Measurements from ENCODE around the gene MAPK1IP1L. TPM values are rescaled to one million over a fixed set of nuclear protein-coding genes. Genes with fewer than 3 reads are reported as not detected.
A peak's percentile ranks its signal among the peaks of the same experiment; 100 is the strongest.

The MAPK1IP1L gene
- total and polyA plus RNA-seq, 2 of the 8 experiments (the other 6 are each of a cell fraction or from before 2014, with no cell fraction given): 111 to 228 TPM

DNA sequence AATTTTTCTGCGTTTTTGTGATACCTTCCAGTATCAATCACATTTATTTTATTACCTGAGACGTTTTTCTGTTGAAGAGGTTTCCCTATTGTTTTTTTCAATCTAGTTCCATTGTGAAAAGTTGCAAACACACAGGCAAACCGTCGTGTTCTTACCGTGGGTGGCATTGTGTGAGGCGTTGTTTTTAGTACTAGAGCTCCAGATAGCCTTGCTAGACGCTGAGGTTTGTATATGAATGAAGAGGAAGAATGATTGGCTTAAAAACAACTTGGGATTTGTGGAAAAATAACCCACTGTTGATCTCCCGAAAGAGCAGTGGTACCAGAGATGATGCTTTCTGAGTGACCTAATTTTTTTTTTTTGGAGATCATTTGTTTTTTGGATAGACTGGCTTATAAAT, 23.4 kb upstream of the MAPK1IP1L start:
- H3K4ac ChIP-seq (replicated peaks; ENCODE audit: insufficient read length, low read depth, low read length): no peak overlapping the region
- H3K27me3 ChIP-seq (replicated peaks in 1 of 4; ENCODE audit: control insufficient read depth in 3 of 4, extremely low read depth in 1 of 4, insufficient read depth in 3 of 4, low read length in 3 of 4): no peaks in the 10 kb centered on the region
- peaks cover 0 to 20% (median 7%) of the 10 kb centered on the region in 4 experiments; a peak in 4 of 8 replicates for H3K36me3 ChIP-seq (ENCODE audit: control insufficient read depth in 2 of 4, insufficient read depth in 4 of 4, low read length in 3 of 4)
- no peak overlapping the region for H2BK120ac ChIP-seq (replicated peaks; ENCODE audit: low read depth, low read length)
- no peak overlapping the region for H2BK12ac ChIP-seq (ENCODE audit: low read depth, low read length)
- H3K27ac ChIP-seq (ENCODE audit: low read depth, low read length): peak overlapping the region; percentile 97; the same call in 1 of the 2 replicates
- H3K4me2 ChIP-seq (ENCODE audit: insufficient read depth in 1 of 2, low read depth in 2 of 2, low read length in 2 of 2): peak overlapping the region; percentile 70 to 97
- H3K79me2 ChIP-seq (ENCODE audit: control insufficient read depth in 1 of 2, insufficient read depth in 2 of 2, low read length in 2 of 2): peaks cover 18 to 82% of the 10 kb centered on the region in 2 experiments; a peak in 3 of 4 replicates
- H3K4me1 ChIP-seq (replicated peaks in 1 of 4; ENCODE audit: control insufficient read depth in 3 of 4, insufficient read depth in 4 of 4, low read length in 3 of 4): peaks cover 0 to 10% (median 1%) of the 10 kb centered on the region in 4 experiments; a peak in 3 of 7 replicates
- FAIRE-seq: no peak
- H4K8ac ChIP-seq (ENCODE audit: extremely low read depth, insufficient read depth, low read length): no peak overlapping the region
- H4K20me1 ChIP-seq (replicated peaks in 1 of 2; ENCODE audit: control insufficient read depth in 1 of 2, insufficient read depth in 2 of 2, low read length in 2 of 2): no peaks in the 10 kb centered on the region
- H2AFZ ChIP-seq (ENCODE audit: low read length): no peak overlapping the region
- 7% methylated on average over 8 of the region's 8 CpGs; no CpG with 5 or more reads in 1 of the 2 experiments for WGBS, 2 experiments (ENCODE audit: extremely low coverage in 1 of 2, insufficient coverage in 1 of 2, insufficient read length in 1 of 2, insufficient replicate concordance in 2 of 2, low coverage in 1 of 2, low lambda C conversion rate in 2 of 2, missing lambda C conversion rate in 1 of 2)
- peak overlapping the region; percentile 78 for H4K5ac ChIP-seq (ENCODE audit: insufficient read length, low read depth, low read length)
- H2BK5ac ChIP-seq (ENCODE audit: low read depth, low read length): no peak overlapping the region
- H2BK15ac ChIP-seq (ENCODE audit: low read length): no peak overlapping the region
- no peak overlapping the region for H3K56ac ChIP-seq (replicated peaks; ENCODE audit: insufficient read length, low read depth, low read length)
- no peak overlapping the region for H3K18ac ChIP-seq (ENCODE audit: extremely low read depth, low read length)
- ChIA-PET CTCF (ENCODE audit: partially characterized antibody) (interaction anchor here (0.5 to 2.9 kb wide), 5 partner anchors 12 to 410 kb away, joined by 3 to 22 read pairs (median 4); partner anchors contain the start of gene MAPK1IP1L), POLR2A (ENCODE audit: partially characterized antibody) (interaction anchor here (0.7 to 8.5 kb wide), 5 partner anchors 25 to 195 kb away, joined by 4 to 101 read pairs (median 7); partner anchors contain the start of gene MAPK1IP1L)
- H3K23me2 ChIP-seq (ENCODE audit: low read depth, low read length): peaks cover 7% of the 10 kb centered on the region
- H3K14ac ChIP-seq (ENCODE audit: insufficient read length): no peak overlapping the region
- no peak overlapping the region for H2AK5ac ChIP-seq (ENCODE audit: low read depth, low read length)
- no peak overlapping the region for H2BK20ac ChIP-seq (ENCODE audit: low read length)
- no peaks in the 10 kb centered on the region for H3K79me1 ChIP-seq (ENCODE audit: low read depth, low read length)
- peak overlapping the region; percentile 89 to 96 (median 94) for H3K4me3 ChIP-seq (ENCODE audit: extremely low read depth in 1 of 4, insufficient read depth in 2 of 4, low read depth in 3 of 4, low read length in 4 of 4)
- DNase-seq (ENCODE audit: low read depth in 1 of 2, low spot score in 2 of 2): no peak
- H3K23ac ChIP-seq (ENCODE audit: insufficient read length): no peak overlapping the region
- no peak overlapping the region for H4K91ac ChIP-seq (replicated peaks; ENCODE audit: insufficient read length, low read length)
- no peaks in the 10 kb centered on the region for H3K9me3 ChIP-seq (ENCODE audit: insufficient read depth in 2 of 2, low read depth in 1 of 2, low read length in 1 of 2)
- peak overlapping the region; percentile 27 to 98 (median 73) for H3K9ac ChIP-seq (replicated peaks in 1 of 4; ENCODE audit: extremely low read depth in 1 of 4, low read depth in 3 of 4, low read length in 3 of 4)
- TF ChIP-seq RBBP5 (IDR thresholded peaks at IDR 0.05; ENCODE audit: borderline replicate concordance, low read depth, low read length): no peak
- TF ChIP-seq, protein P1, sequence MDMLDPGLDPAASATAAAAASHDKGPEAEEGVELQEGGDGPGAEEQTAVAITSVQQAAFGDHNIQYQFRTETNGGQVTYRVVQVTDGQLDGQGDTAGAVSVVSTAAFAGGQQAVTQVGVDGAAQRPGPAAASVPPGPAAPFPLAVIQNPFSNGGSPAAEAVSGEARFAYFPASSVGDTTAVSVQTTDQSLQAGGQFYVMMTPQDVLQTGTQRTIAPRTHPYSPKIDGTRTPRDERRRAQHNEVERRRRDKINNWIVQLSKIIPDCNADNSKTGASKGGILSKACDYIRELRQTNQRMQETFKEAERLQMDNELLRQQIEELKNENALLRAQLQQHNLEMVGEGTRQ (IDR thresholded peaks at IDR 0.05; ENCODE audit: low read length): no peak
- TF ChIP-seq, protein P2, sequence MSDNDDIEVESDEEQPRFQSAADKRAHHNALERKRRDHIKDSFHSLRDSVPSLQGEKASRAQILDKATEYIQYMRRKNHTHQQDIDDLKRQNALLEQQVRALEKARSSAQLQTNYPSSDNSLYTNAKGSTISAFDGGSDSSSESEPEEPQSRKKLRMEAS (IDR thresholded peaks at IDR 0.05): no peak
- TF ChIP-seq HDAC2 (IDR thresholded peaks at IDR 0.05; ENCODE audit: borderline replicate concordance in 1 of 2, low read depth in 2 of 2, low read length in 2 of 2): no peak
- TF ChIP-seq EZH2 (IDR thresholded peaks at IDR 0.05; ENCODE audit: low read depth, low read length, severe bottlenecking): no peak
- no peak for TF ChIP-seq BCL11A (IDR thresholded peaks at IDR 0.05; ENCODE audit: low read depth in 2 of 2, low read length in 2 of 2)
- TF ChIP-seq TBP (IDR thresholded peaks at IDR 0.05; ENCODE audit: low read depth, low read length): no peak
- TF ChIP-seq EGR1 (IDR thresholded peaks at IDR 0.05; ENCODE audit: borderline replicate concordance, low read depth, low read length): no peak
- no peak for TF ChIP-seq CEBPB (IDR thresholded peaks at IDR 0.05; ENCODE audit: low read depth, low read length)
- no peak for TF ChIP-seq ASH2L (IDR thresholded peaks at IDR 0.05; ENCODE audit: low read length)
- TF ChIP-seq SP1 (IDR thresholded peaks at IDR 0.05; ENCODE audit: low read depth, low read length): no peak
- TF ChIP-seq KDM4A (IDR thresholded peaks at IDR 0.05; ENCODE audit: low read depth, low read length, severe bottlenecking): no peak

Measured in H1 (cell line).